GM23338 (cell line): ENCODE results near the gene FLNC. TPM values are rescaled to one million over a fixed set of nuclear protein-coding genes. Genes with fewer than 3 reads are reported as not detected.

Experiments
- ATAC-seq: fragments of 200-7000 bp; cut with Tn5 transposase; 3 replicates; pipeline ENCODE4 v1.9.1; 2020
- DNase-seq: peaks from one replicate; pipeline ENCODE4 v3.0.0-alpha.2; 2015; ENCODE audit warnings: low spot score
- H2AFZ ChIP-seq: fragments of 200-600 bp; sonication (generic); 2 replicates; pipeline ENCODE4 v1.8.0; 2016; ENCODE audit warnings: antibody characterized with exemption, mild to moderate bottlenecking, moderate library complexity
- H3F3A ChIP-seq: fragments of 200-600 bp; sonication (generic); replicated peaks from 2 replicates; pipeline ENCODE4 v1.8.0; 2017; ENCODE audit warnings: antibody characterized with exemption, mixed run types, low read depth
- H3K27ac ChIP-seq: fragments of 200-600 bp; sonication (generic); 2 replicates; pipeline ENCODE4 v1.6.1; 2016; ENCODE audit warnings: low read depth
- H3K27me3 ChIP-seq: fragments of 200-600 bp; sonication (generic); 2 replicates; pipeline ENCODE4 v1.8.0; 2016; ENCODE audit warnings: mild to moderate bottlenecking, mixed run types, moderate library complexity; ENCODE audit not compliant: insufficient read depth
- H3K36me3 ChIP-seq: fragments of 200-600 bp; sonication (generic); 2 replicates; pipeline ENCODE4 v1.8.0; 2016; ENCODE audit warnings: mild to moderate bottlenecking; ENCODE audit not compliant: insufficient read depth
- H3K4me1 ChIP-seq: fragments of 200-600 bp; sonication (generic); 2 replicates; pipeline ENCODE4 v1.8.0; 2016; ENCODE audit warnings: mild to moderate bottlenecking, moderate library complexity; ENCODE audit not compliant: insufficient read depth
- H3K4me2 ChIP-seq: fragments of 200-600 bp; sonication (generic); 2 replicates; pipeline ENCODE4 v1.7.1; 2017; ENCODE audit warnings: mixed run types
- H3K4me3 ChIP-seq: fragments of 200-600 bp; sonication (generic); 2 replicates; pipeline ENCODE4 v1.6.1; 2016; ENCODE audit warnings: mixed run types
- H3K79me2 ChIP-seq: fragments of 200-600 bp; sonication (generic); replicated peaks from 2 replicates; pipeline ENCODE4 v1.8.0; 2017; ENCODE audit warnings: mild to moderate bottlenecking; ENCODE audit not compliant: insufficient read depth
- H3K9me2 ChIP-seq: fragments of 200-600 bp; sonication (generic); 2 replicates; pipeline ENCODE4 v1.8.0; 2017; ENCODE audit not compliant: insufficient read depth
- H4K20me1 ChIP-seq: fragments of 200-600 bp; sonication (generic); replicated peaks from 2 replicates; pipeline ENCODE4 v1.8.0; 2017; ENCODE audit warnings: mild to moderate bottlenecking; ENCODE audit not compliant: insufficient read depth
- H3K27ac Mint-ChIP-seq: 2 replicates; pipeline ENCODE4 v1.8.0; 2020; ENCODE audit warnings: inconsistent platforms, mild to moderate bottlenecking, moderate library complexity, mixed read lengths
- H3K27me3 Mint-ChIP-seq: 3 replicates; pipeline ENCODE4 v1.8.0; 2022; ENCODE audit warnings: low read depth, mild to moderate bottlenecking, moderate library complexity, mixed read lengths, inconsistent platforms; ENCODE audit not compliant: insufficient read depth, poor library complexity
- H3K36me3 Mint-ChIP-seq: 3 replicates; pipeline ENCODE4 v1.8.0; 2021; ENCODE audit warnings: low read depth, mild to moderate bottlenecking, inconsistent platforms, moderate library complexity, mixed read lengths
- H3K4me1 Mint-ChIP-seq: 3 replicates; pipeline ENCODE4 v1.8.0; 2020; ENCODE audit warnings: mild to moderate bottlenecking, inconsistent platforms, mixed read lengths
- H3K4me3 Mint-ChIP-seq: 3 replicates; pipeline ENCODE4 v1.8.0; 2021; ENCODE audit warnings: moderate library complexity, mild to moderate bottlenecking, inconsistent platforms, mixed read lengths
- H3K9me3 Mint-ChIP-seq: 3 replicates; pipeline ENCODE4 v1.8.0; 2020; ENCODE audit warnings: moderate library complexity, mild to moderate bottlenecking, inconsistent platforms, mixed read lengths
- CREB1 ChIP-seq: fragments of 250-450 bp; sonication (Bioruptor Pico); IDR thresholded peaks from 2 replicates; pipeline ENCODE4 v1.5.0; 2020; ENCODE audit warnings: low read depth, mild to moderate bottlenecking, moderate library complexity
- CTCF ChIP-seq, 2 experiments: fragments of 200-600 bp in 1 of 2; sonication (generic) in 1 of 2; conservative IDR thresholded peaks; 2 replicates each; pipeline versions ENCODE4 v1.5.1 to v1.6.1; 2016 to 2017; ENCODE audit warnings: antibody characterized with exemption in 2 of 2, low read depth in 2 of 2, mild to moderate bottlenecking in 2 of 2, moderate library complexity in 1 of 2
- ETS1 ChIP-seq: IDR thresholded peaks from 2 replicates; pipeline ENCODE4 v1.6.1; 2016; ENCODE audit warnings: antibody characterized with exemption
- EZH2 ChIP-seq: fragments of 200-600 bp; sonication (generic); IDR thresholded peaks from one replicate; pipeline ENCODE4 v1.8.0; 2017; ENCODE audit warnings: antibody characterized with exemption, mild to moderate bottlenecking, low read depth; ENCODE audit not compliant: unreplicated experiment
- EZH2phosphoT487 ChIP-seq: fragments of 200-600 bp; sonication (generic); IDR thresholded peaks from one replicate; pipeline ENCODE4 v1.8.1; 2018; ENCODE audit warnings: antibody characterized with exemption; ENCODE audit not compliant: unreplicated experiment
- JUNB ChIP-seq: IDR thresholded peaks from one replicate; pipeline ENCODE4 v1.6.1; 2016; ENCODE audit warnings: antibody characterized with exemption; ENCODE audit not compliant: unreplicated experiment
- NANOG ChIP-seq: IDR thresholded peaks from 2 replicates; pipeline ENCODE4 v1.6.1; 2016; ENCODE audit warnings: antibody characterized with exemption, borderline replicate concordance
- POLR2AphosphoS5 ChIP-seq: IDR thresholded peaks from 2 replicates; pipeline ENCODE4 v1.6.1; 2016; ENCODE audit warnings: antibody characterized with exemption, low read depth
- REST ChIP-seq: IDR thresholded peaks from one replicate; pipeline ENCODE4 v1.6.1; 2018; ENCODE audit warnings: antibody characterized with exemption; ENCODE audit not compliant: unreplicated experiment
- STAT1 ChIP-seq: IDR thresholded peaks from one replicate; pipeline ENCODE4 v1.6.1; 2016; ENCODE audit warnings: antibody characterized with exemption; ENCODE audit not compliant: unreplicated experiment
- ZNF114 ChIP-seq: fragments of 250-450 bp; sonication (Bioruptor Pico); IDR thresholded peaks from 2 replicates; pipeline ENCODE4 v1.5.0; 2020; ENCODE audit warnings: mild to moderate bottlenecking, moderate library complexity
- ZNF331 ChIP-seq: fragments of 250-450 bp; sonication (Bioruptor Pico); IDR thresholded peaks from 2 replicates; pipeline ENCODE4 v1.5.0; 2020; ENCODE audit warnings: low read depth, mild to moderate bottlenecking, moderate library complexity
- ZNF462 ChIP-seq: fragments of 250-450 bp; sonication (Bioruptor Pico); IDR thresholded peaks from 2 replicates; pipeline ENCODE4 v1.5.0; 2020; ENCODE audit warnings: mild to moderate bottlenecking, moderate library complexity
- polyA plus RNA-seq: library from polyadenylated mRNA; unstranded; fragments of >200 nt; fragmentation: Nextera tagmentation; extraction: Ambion mirVana; gene quantifications from 2 replicates; pipeline ENCODE4 v1.2.1, GENCODE V29; 2016
- total RNA-seq: library from RNA; depleted of rRNA; stranded (reverse); fragments of >200 nt; shearing (Covaris generic); gene quantifications from 2 replicates; pipeline ENCODE4 v1.2.3, GENCODE V29; 2014

The FLNC gene
- total and polyA plus RNA-seq, 2 experiments from 2014 or later: 0.65 to 11.8 TPM

- H3K27ac ChIP-seq: no peak overlapping the region
- no peaks in the 10 kb centered on the region for H3F3A ChIP-seq
- ATAC-seq: no peak
- no peaks in the 10 kb centered on the region for H3K27me3 ChIP-seq
- Mint-ChIP-seq H3K4me1 (peaks cover 7% of the 10 kb centered on the region), H3K9me3 (no peaks in the 10 kb centered on the region; the same call in 2 of the 3 replicates), H3K36me3 (no peaks in the 10 kb centered on the region; the same call in 2 of the 3 replicates), H3K27me3 (peaks cover 9% of the 10 kb centered on the region), H3K4me3 (no peak overlapping the region), H3K27ac (no peak overlapping the region)
- TF ChIP-seq EZH2 (no peak), CTCF (conservative IDR thresholded peaks at IDR 0.05; ENCODE audit: low read depth in 2 of 2) (no peak), JUNB (no peak), STAT1 (no peak), REST (no peak), ZNF331 (no peak), EZH2phosphoT487 (no peak), ZNF462 (CRISPR knock-in tag) (no peak), NANOG (no peak), ETS1 (no peak), POLR2AphosphoS5 (no peak), CREB1 (CRISPR knock-in tag) (no peak), ZNF114 (CRISPR knock-in tag) (no peak)
- H3K4me2 ChIP-seq: no peak overlapping the region
- H3K79me2 ChIP-seq: no peaks in the 10 kb centered on the region
- no peaks in the 10 kb centered on the region for H3K36me3 ChIP-seq
- no peak overlapping the region for H3K4me3 ChIP-seq
- no peaks in the 10 kb centered on the region for H4K20me1 ChIP-seq
- no peak overlapping the region for H2AFZ ChIP-seq
- H3K9me2 ChIP-seq: no peaks in the 10 kb centered on the region
- DNase-seq: no peak
- peaks cover 3% of the 10 kb centered on the region; the same call in 1 of the 2 replicates for H3K4me1 ChIP-seq
These were observed 9.6 kb downstream of the FLNC start for GRCh38 chr7:128839751-128840177.
